ENCODE data around the gene LYZL1.

Gene LYZL1

DNA sequence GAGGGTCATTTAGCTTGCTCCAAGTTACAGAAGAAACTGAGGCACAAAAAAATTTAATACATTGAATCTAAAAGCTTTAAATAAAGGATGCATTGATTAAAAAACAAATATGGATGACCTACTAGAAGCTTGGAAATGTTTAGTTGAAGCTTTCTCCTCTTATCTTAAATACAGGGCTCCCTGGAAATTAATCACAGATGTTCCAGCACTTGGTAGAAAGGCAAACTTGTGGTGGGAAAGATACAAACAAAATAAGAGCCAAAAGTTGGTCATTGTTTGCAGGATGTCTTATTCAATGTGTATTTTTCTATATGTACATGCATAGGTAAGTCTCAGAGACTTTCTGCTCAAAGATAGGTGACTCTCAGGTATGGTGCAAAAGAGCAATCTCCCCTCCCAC is 40.7 kb upstream of the LYZL1 start:
- no peak for TF ChIP-seq POLR2AphosphoS5 (IDR thresholded peaks at IDR 0.05; ENCODE audit: low read depth, low read length)

DNA sequence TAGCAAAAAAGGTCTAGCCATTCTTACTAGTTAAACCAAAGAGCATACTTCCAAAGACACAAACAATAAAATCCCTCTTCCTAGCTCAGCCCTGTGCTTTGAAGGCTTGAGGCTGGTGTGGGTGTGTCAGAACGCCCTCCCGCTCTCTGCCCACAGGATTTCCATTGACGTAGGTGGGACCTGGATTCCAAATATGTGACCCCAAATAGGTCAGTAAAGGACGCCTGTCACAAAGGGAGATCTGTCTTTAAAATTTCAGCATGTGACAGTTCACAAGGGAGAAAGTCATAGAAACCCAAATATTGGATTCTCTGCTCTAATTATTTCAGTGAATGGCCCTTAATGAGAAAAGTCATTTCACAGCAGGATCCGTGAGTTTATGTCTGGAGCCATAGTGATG is 39.9 kb upstream of the LYZL1 start:
- TF ChIP-seq SIN3A (IDR thresholded peaks at IDR 0.05; ENCODE audit: borderline replicate concordance, insufficient read depth, low read length), result no peak
- no peak for TF ChIP-seq POLR2AphosphoS5 (IDR thresholded peaks at IDR 0.05; ENCODE audit: low read depth, low read length)
- no peak for TF ChIP-seq TAF1 (IDR thresholded peaks at IDR 0.05; ENCODE audit: borderline replicate concordance, insufficient read depth, low read length)
- TF ChIP-seq FOXP2 (optimal IDR thresholded peaks at IDR 0.05; ENCODE audit: borderline replicate concordance, extremely low read depth, extremely low read length, insufficient read depth), result no peak
- TF ChIP-seq REST (IDR thresholded peaks at IDR 0.05; ENCODE audit: insufficient read depth in 1 of 2, low read depth in 2 of 2, low read length in 2 of 2), result no peak

GRCh38 chr10:29250066-29250465 is 38.8 kb upstream of the LYZL1 start:
- TF ChIP-seq POLR2AphosphoS5 (IDR thresholded peaks at IDR 0.05; ENCODE audit: low read depth, low read length) (no peak), FOXP2 (optimal IDR thresholded peaks at IDR 0.05; ENCODE audit: borderline replicate concordance, extremely low read depth, extremely low read length, insufficient read depth) (no peak), REST (IDR thresholded peaks at IDR 0.05; ENCODE audit: insufficient read depth in 1 of 2, low read depth in 2 of 2, low read length in 2 of 2) (no peak), SIN3A (IDR thresholded peaks at IDR 0.05; ENCODE audit: borderline replicate concordance, insufficient read depth, low read length) (no peak), TAF1 (IDR thresholded peaks at IDR 0.05; ENCODE audit: borderline replicate concordance, insufficient read depth, low read length) (no peak)

DNA sequence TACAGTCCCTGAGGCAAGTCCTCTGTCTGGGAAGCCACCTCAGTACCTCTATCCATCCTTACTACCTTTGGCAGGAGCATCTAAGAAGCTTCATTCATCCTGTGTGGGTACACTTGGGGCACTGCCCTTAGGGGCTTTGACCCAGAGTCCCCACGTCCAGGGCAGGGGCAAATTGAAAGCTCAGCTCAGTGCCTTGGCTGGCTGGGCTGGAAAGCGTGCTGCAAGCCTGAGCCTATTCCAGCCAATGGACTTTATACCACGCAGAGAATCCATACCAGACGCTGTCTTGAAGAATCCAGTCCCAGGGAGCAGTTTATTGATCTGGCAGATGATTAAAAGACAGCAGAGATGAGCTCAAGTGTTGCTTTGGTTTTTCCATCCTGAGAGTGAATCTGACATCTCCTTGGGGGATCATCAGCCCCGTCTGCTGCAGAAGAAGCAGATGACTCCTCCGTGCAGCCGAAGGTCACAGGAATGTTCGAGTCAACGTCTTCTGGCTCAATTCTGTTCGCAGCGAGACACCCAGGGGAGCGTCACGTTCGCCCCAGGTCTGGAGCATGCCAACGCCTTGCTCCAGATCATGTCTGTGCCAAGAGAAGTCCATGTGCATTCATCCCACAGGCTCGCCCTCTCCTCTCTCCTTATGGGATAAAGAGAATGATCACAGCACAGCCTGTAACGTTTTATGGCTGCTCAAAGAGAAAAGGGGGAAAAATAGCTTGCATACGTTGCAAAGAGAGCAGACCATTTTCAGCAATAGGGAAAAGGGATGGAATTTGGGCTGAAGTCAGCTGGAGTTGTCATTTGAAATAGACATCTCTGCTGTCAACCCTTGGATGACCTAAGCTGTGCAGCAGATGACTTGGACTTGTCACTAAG is 35.8 kb upstream of the LYZL1 start:
- TF ChIP-seq TAF1 (IDR thresholded peaks at IDR 0.05; ENCODE audit: borderline replicate concordance, insufficient read depth, low read length), result no peak
- no peak for TF ChIP-seq FOXP2 (optimal IDR thresholded peaks at IDR 0.05; ENCODE audit: borderline replicate concordance, extremely low read depth, extremely low read length, insufficient read depth)
- TF ChIP-seq REST (IDR thresholded peaks at IDR 0.05; ENCODE audit: insufficient read depth in 1 of 2, low read depth in 2 of 2, low read length in 2 of 2), result no peak
- no peak for TF ChIP-seq POLR2AphosphoS5 (IDR thresholded peaks at IDR 0.05; ENCODE audit: low read depth, low read length)
- no peak for TF ChIP-seq SIN3A (IDR thresholded peaks at IDR 0.05; ENCODE audit: borderline replicate concordance, insufficient read depth, low read length)

GRCh38 chr10:29253690-29254029 is 35.2 kb upstream of the LYZL1 start:
- no peak for TF ChIP-seq FOXP2 (optimal IDR thresholded peaks at IDR 0.05; ENCODE audit: borderline replicate concordance, extremely low read depth, extremely low read length, insufficient read depth)
- TF ChIP-seq POLR2AphosphoS5 (IDR thresholded peaks at IDR 0.05; ENCODE audit: low read depth, low read length), result no peak
- no peak for TF ChIP-seq SIN3A (IDR thresholded peaks at IDR 0.05; ENCODE audit: borderline replicate concordance, insufficient read depth, low read length)
- no peak for TF ChIP-seq TAF1 (IDR thresholded peaks at IDR 0.05; ENCODE audit: borderline replicate concordance, insufficient read depth, low read length)
- TF ChIP-seq REST (IDR thresholded peaks at IDR 0.05; ENCODE audit: insufficient read depth in 1 of 2, low read depth in 2 of 2, low read length in 2 of 2), result no peak

Measured in PFSK-1 (cell line).